Measurements from ENCODE around the gene HEXB. TPM values are rescaled to one million over a fixed set of nuclear protein-coding genes. Genes with fewer than 3 reads are reported as not detected.

The HEXB gene
- 210 and 213 TPM in 2 replicates for total RNA-seq

DNA sequence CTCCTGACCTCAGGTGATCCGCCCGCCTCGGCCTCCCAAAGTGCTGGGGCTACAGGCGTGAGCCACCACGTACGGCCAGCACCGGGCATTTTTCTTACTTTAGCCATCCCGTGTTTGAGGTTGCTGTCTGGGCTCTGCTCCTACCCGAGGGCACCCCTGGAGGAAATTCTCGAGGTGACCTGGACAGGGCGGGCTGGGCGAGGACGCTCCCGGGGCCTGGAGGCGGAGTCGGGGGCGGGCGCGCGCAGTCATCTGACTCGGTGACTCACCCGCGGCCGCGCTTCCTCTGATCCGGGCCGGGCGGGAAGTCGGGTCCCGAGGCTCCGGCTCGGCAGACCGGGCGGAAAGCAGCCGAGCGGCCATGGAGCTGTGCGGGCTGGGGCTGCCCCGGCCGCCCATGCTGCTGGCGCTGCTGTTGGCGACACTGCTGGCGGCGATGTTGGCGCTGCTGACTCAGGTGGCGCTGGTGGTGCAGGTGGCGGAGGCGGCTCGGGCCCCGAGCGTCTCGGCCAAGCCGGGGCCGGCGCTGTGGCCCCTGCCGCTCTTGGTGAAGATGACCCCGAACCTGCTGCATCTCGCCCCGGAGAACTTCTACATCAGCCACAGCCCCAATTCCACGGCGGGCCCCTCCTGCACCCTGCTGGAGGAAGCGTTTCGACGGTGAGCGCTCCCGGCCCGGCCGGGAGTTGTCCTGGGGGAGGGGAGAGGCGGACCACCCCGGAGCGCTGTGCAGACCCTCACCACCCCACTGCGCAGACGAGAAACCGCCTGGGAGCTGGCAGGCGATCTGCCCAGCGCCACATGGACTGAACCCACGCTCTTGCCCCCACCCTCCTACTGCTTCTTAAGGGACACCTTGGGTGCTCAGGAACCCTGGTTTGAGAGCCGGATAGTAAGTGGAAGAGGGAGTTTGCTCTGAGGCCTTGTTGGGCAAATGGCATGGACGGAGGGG lies at the start of gene HEXB:
HEXB (plus strand) TSS at position 334 of the 952 bp plus-strand sequence; CDS start at position 362, 28 bp downstream.

DNA sequence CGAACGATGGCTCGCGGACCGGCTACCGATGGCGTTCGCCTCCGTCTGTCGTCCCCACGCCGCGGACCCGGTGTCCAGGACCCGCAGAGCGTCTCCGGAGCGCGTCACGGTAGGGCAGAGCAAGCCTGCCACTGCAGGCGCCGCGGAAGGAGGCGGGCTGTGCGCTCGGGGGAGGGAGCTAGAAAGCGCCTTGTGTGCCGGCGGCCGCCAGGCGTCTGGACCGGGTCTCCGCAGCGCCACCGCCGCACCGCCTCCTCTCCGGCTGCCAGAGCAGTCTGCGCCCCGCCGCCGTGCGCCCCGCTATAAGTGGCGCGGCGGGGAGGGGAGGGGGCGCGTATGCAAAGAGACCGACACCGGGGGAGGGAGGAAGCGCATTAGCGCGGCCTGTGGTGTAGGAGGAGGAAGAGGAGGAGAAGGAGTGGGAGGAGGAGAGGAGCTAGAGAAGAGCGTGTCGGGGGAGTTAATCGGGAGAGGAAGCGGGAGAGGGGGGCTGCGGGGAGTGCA lies 44.5 kb upstream of the HEXB start, which contains the start of gene ENC1:
ENC1 (minus strand) TSS at position 279 of the 504 bp plus-strand sequence. CDS start 4,243 bp downstream, outside the sequence.

DNA sequence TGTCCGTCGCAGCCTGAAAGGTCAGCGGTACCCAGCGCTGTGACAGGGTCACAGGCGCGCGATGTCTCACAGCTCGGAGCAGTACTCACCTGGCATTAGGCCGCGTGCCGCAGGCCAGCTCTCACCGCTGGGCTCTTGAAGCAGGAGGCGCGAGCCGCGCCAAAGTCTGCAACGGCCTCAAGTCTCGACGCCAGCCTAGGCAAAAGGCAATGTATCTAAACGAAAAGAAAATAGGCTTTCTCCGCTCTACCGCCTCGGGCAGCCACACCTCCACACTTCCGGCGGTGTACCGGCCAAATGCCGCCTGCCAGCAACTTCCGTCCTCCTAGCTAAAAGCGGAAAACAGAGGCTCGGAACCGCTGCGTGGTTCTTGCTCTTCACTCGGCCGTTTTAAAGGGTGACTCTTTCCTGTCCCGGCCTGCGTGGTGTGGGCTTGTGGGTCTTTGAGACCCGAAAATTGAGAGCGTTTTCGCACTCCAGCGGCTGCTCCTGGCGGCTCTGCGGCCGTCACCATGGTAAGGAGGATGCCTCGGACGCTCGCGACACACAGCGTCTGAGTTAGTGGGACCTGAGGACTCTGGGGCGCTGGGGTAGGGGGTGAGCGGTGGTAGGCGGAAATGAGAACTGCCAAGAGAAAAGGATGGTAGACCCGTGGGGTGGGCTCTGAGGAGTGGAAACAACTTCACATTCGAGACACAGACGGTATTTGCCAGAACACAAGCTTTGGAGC lies 82.0 kb downstream of the HEXB start, which contains the start of the genes GFM2 and NSA2:
GFM2 (minus strand) TSS at position 269 of the 730 bp plus-strand sequence. CDS start 3,375 bp downstream, outside the sequence.
NSA2 (plus strand) TSS at position 401 of the 730 bp plus-strand sequence; CDS start at position 513, 112 bp downstream.

Other genes starting within 250 kb of the HEXB start
- gene ENC1, start 44.5 kb upstream of the HEXB start, total RNA-seq, result 43.7 and 155 TPM in 2 replicates
- 34.7 and 39.4 TPM in 2 replicates for gene GFM2, start 81.9 kb downstream of the HEXB start, total RNA-seq
- gene NSA2, start 82.0 kb downstream of the HEXB start, total RNA-seq, result 44.7 and 75.2 TPM in 2 replicates
- 0.13 and 0.36 TPM in 2 replicates for gene FAM169A, start 181.2 kb downstream of the HEXB start, total RNA-seq

Measured in smooth muscle cell of the pulmonary artery (primary cell).